Psoas muscle (tissue), 8 donors: Measurements from ENCODE around the gene SPTBN1. TPM values are rescaled to one million over a fixed set of nuclear protein-coding genes. Genes with fewer than 3 reads are reported as not detected.

Experiments used
- ATAC-seq, 4 donors: fragments of 200-7000 bp; cut with Tn5 transposase; one replicate each; pipeline ENCODE4 v1.9.1; 2020; ENCODE audit warnings: moderate library complexity in 3 of 4, mild to moderate bottlenecking in 2 of 4
- DNase-seq, 2 donors: peaks; one replicate each; pipeline ENCODE4 v3.0.0-alpha.2; 2020
- H3K27ac ChIP-seq: fragments of 200-600 bp; one replicate; pipeline ENCODE4 v1.8.0; 2022
- H3K27me3 ChIP-seq, 3 donors: fragments of 200-600 bp in 1 of 3; one replicate each; pipeline versions ENCODE4 v1.6.1 to v1.8.0; 2013 to 2022; ENCODE audit warnings: low read length in 2 of 3, mild to moderate bottlenecking in 2 of 3, moderate library complexity in 1 of 3; ENCODE audit not compliant: insufficient read depth in 3 of 3
- H3K36me3 ChIP-seq, 2 donors: fragments of 200-600 bp in 1 of 2; one replicate each; pipeline versions ENCODE4 v1.6.1 to v1.8.0; 2013 to 2022; ENCODE audit warnings: low read depth in 1 of 2, mild to moderate bottlenecking in 1 of 2, moderate library complexity in 1 of 2; ENCODE audit not compliant: insufficient read depth in 1 of 2
- H3K4me1 ChIP-seq: fragments of 200-600 bp; one replicate; pipeline ENCODE4 v1.8.0; 2022
- H3K4me3 ChIP-seq: fragments of 200-600 bp; one replicate; pipeline ENCODE4 v1.8.0; 2022; ENCODE audit warnings: mild to moderate bottlenecking
- H3K9me3 ChIP-seq: fragments of 200-600 bp; one replicate; pipeline ENCODE4 v1.8.0; 2022
- WGBS, 3 donors: extraction: QIAGEN DNeasy Blood & Tissue Kit; methylation state at CpG; one replicate each; pipeline versions ENCODE4 v1.1.6 to v1.1.7; 2013; 5-methylcytosine and 5-hydroxymethylcytosine counted together
- intact Hi-C, 2 donors: fragments of 100-400 bp; cut with DNase I; formaldehyde crosslinking; loops; one replicate each; pipeline versions ENCODE4 v1.11.0 to v1.14.2; 2022
- polyA plus RNA-seq, 3 donors: library from polyadenylated mRNA; stranded (reverse); fragments of 200-250 nt; gene quantifications; one replicate each; pipeline ENCODE4 v1.2.3, GENCODE V29; 2013
- total RNA-seq, 4 donors: library from RNA; stranded (reverse); fragmentation: NEBNext Ultra II Directional in 2 of 4; extraction: Animal tissue kit (Norgen Biotek cat#: 25700) in 2 of 4; gene quantifications; one replicate each; pipeline versions ENCODE4 v1.2.1 to v1.2.4, GENCODE V29; 2021 to 2023
- TF ChIP-seq, protein P1 (sequence below): fragments of 200-600 bp; IDR thresholded peaks from one replicate; pipeline ENCODE4 v1.8.0; 2022; ENCODE audit warnings: antibody characterized with exemption
- donor health status: healthy with polysubstance abuse.
- donor health status: DM: no; HTN: no; CAD: no; lungs with moderate emphysema.
- donor health status: Bipolar disorder and iron deficiency.
- donor health status: healthy.
- donor health status: DM: yes; HTN: yes; CAD: no.
- donor health status: DM: no; HTN: no; CAD: no.
- donor health status: DM: no; HTN: no; CAD: no.
- donor health status: DM: yes; HTN: yes; CAD: no.

The SPTBN1 gene
- total and polyA plus RNA-seq, 7 donors: 22.9 to 180 (median 87.8) TPM

DNA sequence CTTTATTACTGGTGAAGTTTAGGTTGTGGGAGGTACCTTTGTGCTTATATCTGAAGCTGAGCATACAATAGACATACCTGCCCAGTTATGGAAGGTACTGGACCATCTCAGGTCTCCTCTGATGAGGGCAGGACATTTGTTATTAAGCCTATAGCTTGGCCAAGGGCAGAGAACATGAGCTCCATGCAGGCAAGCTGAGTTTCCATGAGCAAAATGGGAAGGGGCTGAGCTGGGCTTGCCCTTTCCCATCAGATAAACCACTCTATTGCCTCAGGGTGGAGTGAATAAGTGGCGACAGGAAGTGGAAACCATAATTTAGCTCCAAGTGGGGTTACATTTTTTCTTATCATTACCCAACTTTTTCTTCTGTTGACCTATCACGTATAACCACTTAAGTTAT, 227.5 kb downstream of the SPTBN1 start:
- DNase-seq: no peak

DNA sequence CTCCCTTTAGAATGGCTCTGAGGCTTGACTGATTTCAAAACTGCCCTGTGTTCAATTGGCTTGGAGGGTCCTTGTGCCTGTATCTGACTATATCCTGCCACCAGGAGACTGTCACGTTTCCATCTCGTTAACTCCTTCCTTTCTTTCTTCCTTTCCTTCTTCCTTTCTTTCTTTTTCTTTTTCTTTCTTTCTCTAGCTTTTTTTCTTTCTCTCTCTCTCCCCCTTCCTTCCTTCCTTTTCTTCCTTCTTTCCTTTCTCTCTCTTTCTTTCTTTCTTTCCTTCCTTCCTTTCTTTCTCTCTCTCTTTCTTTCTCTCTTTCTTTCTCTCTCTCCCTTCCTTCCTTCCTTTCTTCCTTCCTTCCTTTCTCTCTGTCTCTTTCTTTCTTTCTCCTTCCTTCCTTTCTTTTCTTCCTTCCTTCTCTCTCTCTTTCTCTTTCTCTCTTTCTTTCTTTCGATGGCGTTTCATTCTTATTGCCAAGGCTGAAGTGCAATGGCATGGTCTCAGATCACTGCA, 229.2 kb downstream of the SPTBN1 start:
- ATAC-seq: no peak
- Histone ChIP-seq H3K36me3 (no peaks in the 10 kb centered on the region), H3K27me3 (no peaks in the 10 kb centered on the region), H3K9me3 (no peaks in the 10 kb centered on the region), H3K4me1 (no peaks in the 10 kb centered on the region), H3K27ac (no peak overlapping the region), H3K4me3 (no peak overlapping the region)
- no peak for DNase-seq
- TF ChIP-seq, protein P1, sequence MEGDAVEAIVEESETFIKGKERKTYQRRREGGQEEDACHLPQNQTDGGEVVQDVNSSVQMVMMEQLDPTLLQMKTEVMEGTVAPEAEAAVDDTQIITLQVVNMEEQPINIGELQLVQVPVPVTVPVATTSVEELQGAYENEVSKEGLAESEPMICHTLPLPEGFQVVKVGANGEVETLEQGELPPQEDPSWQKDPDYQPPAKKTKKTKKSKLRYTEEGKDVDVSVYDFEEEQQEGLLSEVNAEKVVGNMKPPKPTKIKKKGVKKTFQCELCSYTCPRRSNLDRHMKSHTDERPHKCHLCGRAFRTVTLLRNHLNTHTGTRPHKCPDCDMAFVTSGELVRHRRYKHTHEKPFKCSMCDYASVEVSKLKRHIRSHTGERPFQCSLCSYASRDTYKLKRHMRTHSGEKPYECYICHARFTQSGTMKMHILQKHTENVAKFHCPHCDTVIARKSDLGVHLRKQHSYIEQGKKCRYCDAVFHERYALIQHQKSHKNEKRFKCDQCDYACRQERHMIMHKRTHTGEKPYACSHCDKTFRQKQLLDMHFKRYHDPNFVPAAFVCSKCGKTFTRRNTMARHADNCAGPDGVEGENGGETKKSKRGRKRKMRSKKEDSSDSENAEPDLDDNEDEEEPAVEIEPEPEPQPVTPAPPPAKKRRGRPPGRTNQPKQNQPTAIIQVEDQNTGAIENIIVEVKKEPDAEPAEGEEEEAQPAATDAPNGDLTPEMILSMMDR: no peak
- WGBS, 3 donors: 70 to 86% (median 74%) methylated on average over 4 of the region's 4 CpGs
- intact Hi-C loops: no loop called here

More for the DNA sequence above, 227.5 kb downstream of the SPTBN1 start:
- Histone ChIP-seq H3K27ac (no peak overlapping the region), H3K9me3 (no peaks in the 10 kb centered on the region), H3K27me3 (no peaks in the 10 kb centered on the region), H3K4me3 (no peak overlapping the region), H3K36me3 (no peaks in the 10 kb centered on the region), H3K4me1 (no peaks in the 10 kb centered on the region)
- TF ChIP-seq, protein P1: no peak
- no peak for ATAC-seq
- intact Hi-C loops: no loop called here
- 93 to 98% (median 96%) methylated on average over 2 of the region's 2 CpGs for WGBS, 3 donors

DNA sequence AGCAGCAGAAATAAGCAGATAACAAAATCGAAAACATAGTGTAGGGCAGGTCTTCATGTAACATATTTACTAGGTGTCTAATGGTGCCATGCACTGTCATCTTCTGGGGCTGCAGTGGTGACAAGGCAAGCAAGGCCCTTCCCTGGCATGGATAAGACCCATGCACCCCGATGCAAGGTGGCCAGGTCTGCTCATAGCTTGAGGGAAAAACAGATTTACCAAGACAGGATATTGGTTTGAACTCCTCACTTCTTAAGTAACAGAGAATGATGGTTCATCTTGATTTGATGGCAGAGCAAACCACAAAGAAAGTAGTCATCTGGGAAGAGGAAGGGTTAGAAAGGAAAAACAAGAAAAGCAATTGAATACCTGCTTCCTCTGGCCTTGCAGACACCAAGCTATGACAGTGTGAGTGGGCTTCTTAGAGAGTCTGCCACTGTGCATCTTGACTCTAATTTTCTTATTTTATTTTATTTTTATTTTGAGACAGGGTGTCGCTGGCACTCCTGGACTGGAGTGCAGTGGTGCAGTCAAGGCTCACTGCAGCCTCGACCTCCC, 231.5 kb downstream of the SPTBN1 start:
- no peak for ATAC-seq
- Histone ChIP-seq H3K27me3 (no peaks in the 10 kb centered on the region), H3K36me3 (no peaks in the 10 kb centered on the region), H3K4me3 (no peak overlapping the region), H3K4me1 (no peaks in the 10 kb centered on the region), H3K27ac (no peak overlapping the region), H3K9me3 (no peaks in the 10 kb centered on the region)
- intact Hi-C loops: no loop called here
- TF ChIP-seq, protein P1: no peak
- 88 to 94% (median 92%) methylated on average over 4 of the region's 4 CpGs for WGBS, 3 donors
- no peak for DNase-seq

DNA sequence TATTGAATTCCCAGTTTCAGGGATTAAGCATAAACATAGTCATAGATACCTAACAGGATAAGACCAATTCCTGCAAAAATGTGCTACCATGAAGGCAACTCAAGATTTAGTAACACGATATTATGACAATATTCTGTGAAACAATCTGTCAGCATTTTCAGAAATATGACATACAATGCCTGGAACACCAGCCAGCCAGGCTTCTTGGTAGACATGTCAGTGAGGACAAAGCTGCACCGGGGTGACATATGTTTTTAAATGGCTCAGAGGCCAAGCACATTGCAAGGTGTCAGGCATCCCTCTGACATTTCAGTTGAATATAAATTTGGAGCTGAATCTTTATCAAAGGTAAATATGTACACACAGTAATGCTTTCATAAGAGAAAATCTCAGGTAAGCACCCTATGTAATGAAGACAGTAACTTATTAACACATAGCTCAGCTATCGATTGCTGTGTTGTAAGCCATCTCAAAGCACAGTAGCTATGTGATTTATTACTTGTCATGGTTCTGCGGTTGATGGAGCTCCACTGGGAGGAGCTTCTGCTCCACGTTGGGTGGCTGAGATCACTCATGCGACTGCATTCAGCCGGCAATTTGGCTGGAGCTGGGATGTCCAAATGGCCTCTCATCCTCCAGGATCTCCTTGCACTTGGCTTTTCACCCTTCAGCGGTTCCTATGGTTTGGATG, 235.5 kb downstream of the SPTBN1 start:
- TF ChIP-seq, protein P1: no peak
- intact Hi-C loops: no loop called here
- WGBS, 3 donors: 70 to 79% (median 74%) methylated on average over 8 of the region's 8 CpGs
- Histone ChIP-seq H3K4me3 (no peak overlapping the region), H3K36me3 (no peaks in the 10 kb centered on the region), H3K9me3 (no peaks in the 10 kb centered on the region), H3K27ac (no peak overlapping the region), H3K27me3 (no peaks in the 10 kb centered on the region), H3K4me1 (no peaks in the 10 kb centered on the region)
- ATAC-seq (no peak), DNase-seq (no peak)
